ENCODE data around the gene FAM20C.

The FAM20C gene

GRCh38 chr7:272631-273030 is 80.3 kb downstream of the FAM20C start:
- no peak for DNase-seq (ENCODE audit: low read depth)

- no peak for DNase-seq (ENCODE audit: low read depth)
Measured at GRCh38 chr7:273327-273726, 81.0 kb downstream of the FAM20C start.

GRCh38 chr7:274266-274665 is 81.9 kb downstream of the FAM20C start:
- DNase-seq (ENCODE audit: low read depth), result no peak

- DNase-seq (ENCODE audit: low read depth), result no peak
Measured at GRCh38 chr7:276230-276835, 84.0 kb downstream of the FAM20C start.

GRCh38 chr7:277228-277627 is 84.9 kb downstream of the FAM20C start:
- no peak for DNase-seq (ENCODE audit: low read depth)

GRCh38 chr7:278081-278480 is 85.7 kb downstream of the FAM20C start:
- DNase-seq (ENCODE audit: low read depth), result no peak

GRCh38 chr7:279821-280220 is 87.5 kb downstream of the FAM20C start:
- no peak for DNase-seq (ENCODE audit: low read depth)

GRCh38 chr7:280461-280860 is 88.1 kb downstream of the FAM20C start:
- DNase-seq (ENCODE audit: low read depth), result no peak

- no peak for DNase-seq (ENCODE audit: low read depth)
Measured at GRCh38 chr7:281637-282036, 89.3 kb downstream of the FAM20C start.

- no peak for DNase-seq (ENCODE audit: low read depth)
Measured at GRCh38 chr7:282621-283020, 90.2 kb downstream of the FAM20C start.

GRCh38 chr7:284762-285722 is 92.7 kb downstream of the FAM20C start:
- no peak for DNase-seq (ENCODE audit: low read depth)

GRCh38 chr7:285731-286130 is 93.4 kb downstream of the FAM20C start:
- DNase-seq (ENCODE audit: low read depth), result no peak

- no peak for DNase-seq (ENCODE audit: low read depth)
Measured at GRCh38 chr7:286266-286665, 93.9 kb downstream of the FAM20C start.

- no peak for DNase-seq (ENCODE audit: low read depth)
Measured at GRCh38 chr7:288671-289101, 96.3 kb downstream of the FAM20C start.

- no peak for DNase-seq (ENCODE audit: low read depth)
Measured at GRCh38 chr7:289209-289755, 96.9 kb downstream of the FAM20C start.

GRCh38 chr7:289756-290553 is 97.6 kb downstream of the FAM20C start, which contains the start of gene FOXL3:
TSS of gene FOXL3 (plus strand) at chr7:290170. CDS start at chr7:290170, 0 bp downstream.
- no peak for DNase-seq (ENCODE audit: low read depth)

GRCh38 chr7:290554-291372 is 98.4 kb downstream of the FAM20C start:
- no peak for DNase-seq (ENCODE audit: low read depth)

GRCh38 chr7:291373-292092 is 99.2 kb downstream of the FAM20C start:
- DNase-seq (ENCODE audit: low read depth), result no peak

GRCh38 chr7:292226-292625 is 99.9 kb downstream of the FAM20C start:
- no peak for DNase-seq (ENCODE audit: low read depth)

GRCh38 chr7:292826-293225 is 100.5 kb downstream of the FAM20C start:
- DNase-seq (ENCODE audit: low read depth), result no peak

All from activated gamma-delta T cell treated with anti-CD3 and anti-CD28 coated beads, Interleukin-2, amount 50 U/mL, for 16 hours (primary cell).